ENCODE measurements around the gene STXBP1.

DNA sequence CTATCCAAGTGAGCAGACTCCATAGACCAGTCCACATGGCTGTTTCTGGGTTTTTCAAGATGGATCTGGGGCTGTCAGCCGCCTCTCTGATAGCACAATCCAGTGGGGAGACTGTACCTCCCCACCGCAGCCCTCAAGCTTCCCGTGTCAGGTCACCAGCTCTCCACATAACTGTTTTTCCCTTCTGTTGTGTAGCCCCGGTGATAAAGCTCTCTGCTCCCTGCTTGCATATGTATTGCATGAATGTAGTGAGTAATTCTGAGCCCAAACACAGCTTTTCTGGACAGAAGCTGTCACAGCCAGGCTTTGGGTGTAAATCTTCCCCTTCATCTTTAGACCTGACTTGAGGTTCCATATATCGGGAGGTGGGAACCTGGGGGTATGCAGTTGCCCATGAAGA is 71.6 kb downstream of the STXBP1 start:
- TF ChIP-seq, protein P1, sequence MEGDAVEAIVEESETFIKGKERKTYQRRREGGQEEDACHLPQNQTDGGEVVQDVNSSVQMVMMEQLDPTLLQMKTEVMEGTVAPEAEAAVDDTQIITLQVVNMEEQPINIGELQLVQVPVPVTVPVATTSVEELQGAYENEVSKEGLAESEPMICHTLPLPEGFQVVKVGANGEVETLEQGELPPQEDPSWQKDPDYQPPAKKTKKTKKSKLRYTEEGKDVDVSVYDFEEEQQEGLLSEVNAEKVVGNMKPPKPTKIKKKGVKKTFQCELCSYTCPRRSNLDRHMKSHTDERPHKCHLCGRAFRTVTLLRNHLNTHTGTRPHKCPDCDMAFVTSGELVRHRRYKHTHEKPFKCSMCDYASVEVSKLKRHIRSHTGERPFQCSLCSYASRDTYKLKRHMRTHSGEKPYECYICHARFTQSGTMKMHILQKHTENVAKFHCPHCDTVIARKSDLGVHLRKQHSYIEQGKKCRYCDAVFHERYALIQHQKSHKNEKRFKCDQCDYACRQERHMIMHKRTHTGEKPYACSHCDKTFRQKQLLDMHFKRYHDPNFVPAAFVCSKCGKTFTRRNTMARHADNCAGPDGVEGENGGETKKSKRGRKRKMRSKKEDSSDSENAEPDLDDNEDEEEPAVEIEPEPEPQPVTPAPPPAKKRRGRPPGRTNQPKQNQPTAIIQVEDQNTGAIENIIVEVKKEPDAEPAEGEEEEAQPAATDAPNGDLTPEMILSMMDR (IDR thresholded peaks at IDR 0.05) = no peak
- no peak for TF ChIP-seq POLR2A (IDR thresholded peaks at IDR 0.05)
- no peak for TF ChIP-seq EP300 (IDR thresholded peaks at IDR 0.05)
